Tibial nerve (tissue), 4 donors: ENCODE data around the gene CACNG6. TPM values are rescaled to one million over a fixed set of nuclear protein-coding genes. Genes with fewer than 3 reads are reported as not detected.

ENCODE experiments used
- DNase-seq, 2 donors: peaks; one replicate each; pipeline ENCODE4 v3.0.0-alpha.2; 2019; ENCODE audit warnings: low spot score in 2 of 2
- H3K27ac ChIP-seq, 4 donors: fragments of 200-600 bp; sonication (generic) in 3 of 4; one replicate each; pipeline ENCODE4 v1.5.1; 2017 to 2019; ENCODE audit warnings: mild to moderate bottlenecking in 1 of 4
- H3K27me3 ChIP-seq, 2 donors: fragments of 200-600 bp; sonication (generic) in 1 of 2; one replicate each; pipeline versions ENCODE4 v1.5.1 to v1.6.0; 2017 to 2019
- H3K36me3 ChIP-seq, 3 donors: fragments of 200-600 bp; sonication (generic); one replicate each; pipeline ENCODE4 v1.5.1; 2018 to 2019
- H3K4me1 ChIP-seq, 4 donors: fragments of 200-600 bp; sonication (generic) in 3 of 4; one replicate each; pipeline ENCODE4 v1.5.1; 2017 to 2019
- H3K4me3 ChIP-seq, 4 donors: fragments of 200-600 bp; sonication (generic) in 3 of 4; one replicate each; pipeline ENCODE4 v1.5.1; 2017 to 2019; ENCODE audit warnings: mild to moderate bottlenecking in 1 of 4, moderate library complexity in 1 of 4
- H3K9me3 ChIP-seq, 4 donors: fragments of 200-600 bp; sonication (generic) in 3 of 4; one replicate each; pipeline ENCODE4 v1.5.1; 2017 to 2019
- CTCF ChIP-seq, 5 experiments: fragments of 200-600 bp in 3 of 5; fragments of 450-650 bp in 2 of 5; sonication (generic) in 3 of 5; IDR thresholded peaks; one replicate each; pipeline ENCODE4 v1.5.1; 2016 to 2019; ENCODE audit warnings: antibody characterized with exemption in 5 of 5, mild to moderate bottlenecking in 3 of 5, moderate library complexity in 2 of 5
- EP300 ChIP-seq, 2 donors: sonication (generic); formaldehyde crosslinking; IDR thresholded peaks; one replicate each; pipeline ENCODE4 v1.6.1; 2017; ENCODE audit warnings: antibody characterized with exemption in 2 of 2, mild to moderate bottlenecking in 1 of 2
- POLR2A ChIP-seq, 2 donors: fragments of 450-650 bp; IDR thresholded peaks; one replicate each; pipeline ENCODE4 v1.6.1; 2017; ENCODE audit warnings: antibody characterized with exemption in 2 of 2, mild to moderate bottlenecking in 2 of 2, moderate library complexity in 2 of 2
- WGBS, 2 donors: methylation state at CpG; one replicate each; pipeline ENCODE4 v1.1.5; 2018; 5-methylcytosine and 5-hydroxymethylcytosine counted together
- total RNA-seq, 4 donors: library from RNA; depleted of rRNA; stranded (reverse); fragments of >200 nt; gene quantifications; one replicate each; pipeline ENCODE4 v1.1.0, GENCODE V29; 2016

The CACNG6 gene
- total RNA-seq, 4 donors from 2014 or later: not detected

- DNase-seq: no peak
- Histone ChIP-seq H3K9me3 (peaks cover 0 to 5% (median 0%) of the 10 kb centered on the region in 4 donors), H3K36me3 (no peaks in the 10 kb centered on the region), H3K4me3 (peak overlapping the region in 1 of 4 donors; percentile 40), H3K4me1 (peaks cover 0 to 31% (median 0%) of the 10 kb centered on the region in 4 donors), H3K27me3 (peaks cover 0 to 49% of the 10 kb centered on the region in 2 donors), H3K27ac (no peak overlapping the region)
- TF ChIP-seq EP300 (IDR thresholded peaks at IDR 0.05) (no peak), POLR2A (IDR thresholded peaks at IDR 0.05) (no peak), CTCF (IDR thresholded peaks at IDR 0.05) (no peak)
- WGBS, 2 donors: 0 to 13% methylated on average over 3 to 6 of the region's 61 CpGs
These were observed 8.8 kb upstream of the CACNG6 start for GRCh38 chr19:53982611-53983010.

GRCh38 chr19:53983457-53984289 is 7.8 kb upstream of the CACNG6 start:
- 76 to 77% methylated on average over 24 of the region's 24 CpGs for WGBS, 2 donors
- Histone ChIP-seq H3K4me1 (peaks cover 0 to 21% (median 0%) of the 10 kb centered on the region in 4 donors), H3K4me3 (no peak overlapping the region), H3K27ac (no peak overlapping the region), H3K9me3 (peaks cover 0 to 5% (median 0%) of the 10 kb centered on the region in 4 donors), H3K27me3 (peaks cover 0 to 39% of the 10 kb centered on the region in 2 donors), H3K36me3 (no peaks in the 10 kb centered on the region)
- DNase-seq: no peak
- TF ChIP-seq POLR2A (IDR thresholded peaks at IDR 0.05) (no peak), CTCF (IDR thresholded peaks at IDR 0.05) (no peak), EP300 (IDR thresholded peaks at IDR 0.05) (no peak)

- no peak overlapping the region for H3K4me3 ChIP-seq
- peaks cover 0 to 10% (median 0%) of the 10 kb centered on the region in 4 donors for H3K4me1 ChIP-seq
- no peak overlapping the region for H3K27ac ChIP-seq
- no peak for TF ChIP-seq POLR2A (IDR thresholded peaks at IDR 0.05)
- TF ChIP-seq CTCF (IDR thresholded peaks at IDR 0.05): no peak
- no peak for TF ChIP-seq EP300 (IDR thresholded peaks at IDR 0.05)
- no peaks in the 10 kb centered on the region for H3K36me3 ChIP-seq
- no peak for DNase-seq
- 74 to 77% methylated on average over 6 of the region's 6 CpGs for WGBS, 2 donors
- peaks cover 0 to 18% of the 10 kb centered on the region in 2 donors for H3K27me3 ChIP-seq
- H3K9me3 ChIP-seq: peaks cover 0 to 4% (median 0%) of the 10 kb centered on the region in 4 donors
These were observed 5.6 kb upstream of the CACNG6 start for GRCh38 chr19:53985863-53986262.

GRCh38 chr19:53988981-53989380 is 2.5 kb upstream of the CACNG6 start:
- DNase-seq: no peak
- 91 to 94% methylated on average over 6 of the region's 6 CpGs for WGBS, 2 donors
- no peaks in the 10 kb centered on the region for H3K36me3 ChIP-seq

More at GRCh38 chr19:53988981-53989380, 2.5 kb upstream of the CACNG6 start:
- TF ChIP-seq EP300 (IDR thresholded peaks at IDR 0.05): no peak
- TF ChIP-seq POLR2A (IDR thresholded peaks at IDR 0.05): no peak
- TF ChIP-seq CTCF (IDR thresholded peaks at IDR 0.05): no peak
- Histone ChIP-seq H3K27me3 (peaks cover 4 to 29% of the 10 kb centered on the region in 2 donors), H3K9me3 (no peaks in the 10 kb centered on the region), H3K4me1 (peaks cover 0 to 10% (median 0%) of the 10 kb centered on the region in 4 donors), H3K4me3 (no peak overlapping the region), H3K27ac (no peak overlapping the region)
